KOPT-K1 (cell line): ENCODE measurements around the gene AKR1A1.
A peak's percentile ranks its signal among the peaks of the same experiment; 100 is the strongest.
"Not testable (repeated sequence)": the region's sequence is repeated elsewhere in the genome, so short reads cannot be mapped to it uniquely, and the experiment has no call there.

ENCODE experiments used
- H3K27ac ChIP-seq: fragments of 200-600 bp; sonication (generic); 2 replicates; pipeline ENCODE4 v1.5.1; 2016; ENCODE audit warnings: antibody characterized with exemption, mild to moderate bottlenecking, low read depth, low read length; ENCODE audit not compliant: poor library complexity, severe bottlenecking
- H3K36me3 ChIP-seq: fragments of 200-600 bp; sonication (generic); 2 replicates; pipeline ENCODE4 v1.5.1; 2017; ENCODE audit warnings: antibody characterized with exemption, mild to moderate bottlenecking, low read length, moderate library complexity; ENCODE audit not compliant: insufficient read depth
- H3K9me3 ChIP-seq: fragments of 200-600 bp; sonication (generic); 2 replicates; pipeline ENCODE4 v1.5.1; 2017; ENCODE audit warnings: antibody characterized with exemption, low read length, mild to moderate bottlenecking; ENCODE audit not compliant: insufficient read depth, poor library complexity, severe bottlenecking

AKR1A1 gene

DNA sequence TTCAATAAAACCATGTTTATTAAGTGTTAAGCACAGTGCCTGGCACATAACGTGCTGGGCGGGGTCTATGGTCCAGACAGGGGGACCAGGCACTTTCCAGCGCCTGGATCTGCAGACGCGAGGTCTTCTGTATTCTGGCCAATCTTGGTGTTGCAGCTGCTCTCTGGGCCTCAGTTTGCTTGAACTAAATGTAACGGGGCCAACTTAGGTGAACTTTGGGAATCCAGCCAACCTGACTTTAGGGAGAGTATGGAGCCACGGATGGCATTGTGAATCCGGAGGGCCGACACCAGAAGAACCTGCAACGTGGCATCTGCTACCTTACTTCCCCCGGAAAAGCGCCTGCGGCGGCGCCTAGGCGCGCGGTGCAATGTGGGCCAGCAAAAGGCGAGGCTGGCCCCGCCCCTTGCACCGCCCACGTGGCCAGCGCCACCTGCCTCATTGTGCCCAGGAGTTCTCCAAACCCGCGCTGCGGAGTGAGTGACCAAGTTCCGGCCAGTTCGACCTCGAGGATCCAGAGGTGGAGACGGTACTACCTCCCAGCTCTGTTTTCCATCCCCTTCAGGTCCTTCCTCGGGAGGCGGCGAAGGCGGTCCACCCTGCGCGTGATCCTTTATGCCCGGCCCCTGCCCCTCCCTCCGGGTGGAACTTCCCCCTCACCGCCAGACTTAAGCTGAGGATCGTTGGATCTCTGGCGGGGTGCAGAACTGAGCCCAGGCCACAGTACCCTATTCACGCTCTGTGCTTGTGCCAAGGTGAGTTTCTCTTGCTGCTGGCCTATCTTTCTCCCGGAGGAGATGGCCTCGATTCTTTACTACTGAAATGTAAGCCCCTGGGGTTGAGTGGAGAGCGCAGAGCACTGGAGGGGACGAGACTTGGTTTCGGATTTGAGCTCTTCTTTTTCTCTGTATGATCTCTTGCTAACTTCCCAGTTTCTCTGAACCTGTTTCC is at the start of gene AKR1A1:
AKR1A1 (plus strand) TSS at position 426 of the 951 bp plus-strand sequence. CDS start 10,969 bp downstream, outside the sequence.
- peak within 1 kb of the TSS; percentile 84 for H3K27ac ChIP-seq
- no peaks in the 10 kb centered on the region for H3K9me3 ChIP-seq
- peaks cover 34% of the 10 kb centered on the region for H3K36me3 ChIP-seq

DNA sequence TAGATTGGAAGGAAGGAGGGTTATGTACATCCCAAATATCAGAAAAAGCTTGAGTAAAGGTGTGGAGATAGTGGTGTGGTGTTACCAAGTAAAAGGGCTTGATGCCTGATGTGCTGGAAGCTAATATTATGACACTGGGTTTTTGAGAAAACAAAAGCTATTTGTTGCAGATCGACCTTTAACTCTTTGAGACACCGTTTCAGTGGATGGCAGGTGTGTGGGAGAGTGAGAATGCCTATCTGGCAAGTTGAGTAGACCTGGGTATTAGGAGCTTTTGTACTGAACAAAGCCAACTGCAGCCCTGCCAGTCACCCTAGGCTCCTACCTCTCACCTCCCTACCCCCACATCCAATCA is 49.1 kb upstream of the AKR1A1 start:
- Histone ChIP-seq H3K36me3 (no peaks in the 10 kb centered on the region; the same call in 1 of the 2 replicates), H3K9me3 (no peaks in the 10 kb centered on the region), H3K27ac (no peak overlapping the region)

DNA sequence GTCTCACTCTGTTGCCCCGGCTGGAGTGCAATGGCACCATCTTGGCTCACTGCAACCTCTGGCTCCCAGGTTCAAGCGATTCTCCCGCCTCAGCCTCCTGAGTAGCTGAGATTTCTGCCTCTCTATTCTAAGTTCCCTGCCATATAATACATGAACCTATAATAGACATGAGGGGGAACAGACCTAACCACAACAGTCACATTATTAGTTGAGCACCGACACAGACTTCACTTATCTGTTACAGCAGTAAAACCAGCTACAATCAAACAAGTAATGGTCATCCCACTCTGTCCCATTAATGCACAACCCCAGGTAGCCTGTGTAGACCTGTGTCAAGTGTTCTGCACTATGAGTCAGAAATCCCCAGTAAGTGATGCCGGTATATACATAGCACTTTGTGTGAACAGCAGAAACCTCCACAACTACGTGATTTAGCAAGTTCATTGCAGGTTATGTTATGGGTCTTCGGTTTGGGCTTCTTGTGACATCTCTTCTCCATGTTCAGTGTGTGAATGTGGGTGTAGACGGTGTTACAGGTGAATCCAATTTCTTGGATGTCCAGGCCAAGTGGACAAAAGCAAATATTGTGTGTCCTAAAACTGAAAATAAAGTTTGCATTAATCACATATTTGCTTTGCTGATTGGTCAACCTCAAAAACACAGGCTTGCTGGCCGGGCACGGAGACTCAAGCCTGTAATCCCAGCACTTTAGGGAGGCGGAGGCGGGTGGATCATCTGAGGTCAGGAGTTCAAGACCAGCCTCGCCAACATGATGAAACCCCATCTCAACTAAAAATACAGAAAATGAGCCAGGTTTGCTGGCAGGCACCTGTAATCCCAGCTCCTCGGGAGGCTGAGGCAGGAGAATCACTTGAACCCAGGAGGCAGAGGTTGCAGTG is 46.9 kb upstream of the AKR1A1 start:
- Histone ChIP-seq H3K27ac (no peak overlapping the region), H3K9me3 (no peaks in the 10 kb centered on the region), H3K36me3 (peaks cover 17% of the 10 kb centered on the region)

DNA sequence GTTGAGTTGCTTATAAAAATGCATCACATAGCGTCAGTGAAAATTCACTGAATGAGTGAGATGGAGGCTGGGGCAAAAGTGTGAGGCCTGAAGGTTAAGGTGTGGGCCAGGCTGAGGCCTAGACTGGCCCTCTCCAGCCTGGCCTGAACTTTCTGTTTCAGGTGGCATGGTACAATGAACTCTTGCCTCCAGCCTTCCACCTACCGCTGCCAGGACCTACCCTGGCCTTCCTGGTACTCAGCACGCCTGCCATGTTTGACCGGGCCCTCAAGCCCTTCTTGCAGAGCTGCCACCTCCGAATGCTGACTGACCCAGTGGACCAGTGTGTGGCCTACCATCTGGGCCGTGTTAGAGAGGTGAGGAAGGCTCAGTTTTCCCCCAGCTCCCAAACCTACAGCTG is 43.4 kb upstream of the AKR1A1 start:
- Histone ChIP-seq H3K36me3 (peaks cover 52% of the 10 kb centered on the region), H3K9me3 (no peaks in the 10 kb centered on the region), H3K27ac (no peak overlapping the region)

DNA sequence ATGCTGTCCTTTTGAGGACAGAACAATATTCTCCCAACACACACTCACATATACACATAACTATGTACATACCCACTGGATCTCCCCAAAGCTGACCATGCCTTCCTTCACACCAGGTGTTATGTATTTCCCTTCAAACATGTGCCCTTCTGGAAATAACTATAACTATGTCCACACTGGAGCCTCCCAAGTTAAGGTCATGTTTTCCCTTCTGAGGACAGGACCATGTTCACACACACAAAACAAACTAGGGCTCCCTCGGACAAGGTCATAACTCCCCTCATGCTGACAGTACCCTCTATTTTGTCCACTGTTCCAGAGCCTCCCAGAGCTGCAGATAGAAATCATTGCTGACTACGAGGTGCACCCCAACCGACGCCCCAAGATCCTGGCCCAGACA is 42.7 kb upstream of the AKR1A1 start:
- Histone ChIP-seq H3K36me3 (peaks cover 59% of the 10 kb centered on the region), H3K9me3 (no peaks in the 10 kb centered on the region), H3K27ac (no peak overlapping the region)

DNA sequence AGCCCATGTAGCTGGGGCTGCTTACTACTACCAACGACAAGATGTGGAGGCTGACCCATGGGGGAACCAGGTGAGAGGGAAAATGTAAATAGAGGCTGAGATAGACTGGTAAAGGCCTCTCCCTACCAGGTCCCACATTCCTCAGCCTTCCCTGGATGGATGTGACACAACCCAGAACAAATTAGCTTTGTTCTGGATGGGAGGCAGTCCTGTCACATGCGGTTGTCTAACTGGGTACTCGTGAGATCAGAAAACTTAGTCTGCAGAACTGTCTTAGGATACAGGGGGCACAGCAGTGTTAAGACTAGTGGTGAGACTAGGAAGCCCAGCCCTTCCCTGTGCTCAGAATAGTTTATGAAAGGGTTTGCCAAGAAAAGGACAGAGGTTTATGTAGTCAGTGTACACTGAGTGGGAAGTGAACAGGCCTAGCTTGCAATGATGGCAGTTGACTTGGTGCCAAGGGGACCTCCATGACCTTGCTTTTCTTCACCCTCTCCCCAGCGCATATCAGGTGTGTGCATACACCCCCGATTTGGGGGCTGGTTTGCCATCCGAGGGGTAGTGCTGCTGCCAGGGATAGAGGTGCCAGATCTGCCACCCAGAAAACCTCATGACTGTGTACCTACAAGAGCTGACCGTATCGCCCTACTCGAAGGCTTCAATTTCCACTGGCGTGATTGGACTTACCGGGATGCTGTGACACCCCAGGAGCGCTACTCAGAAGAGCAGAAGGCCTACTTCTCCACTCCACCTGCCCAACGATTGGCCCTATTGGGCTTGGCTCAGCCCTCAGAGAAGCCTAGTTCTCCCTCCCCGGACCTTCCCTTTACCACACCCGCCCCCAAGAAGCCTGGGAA is 42.1 kb upstream of the AKR1A1 start:
- no peaks in the 10 kb centered on the region for H3K9me3 ChIP-seq
- no peak overlapping the region for H3K27ac ChIP-seq
- H3K36me3 ChIP-seq = peaks cover 65% of the 10 kb centered on the region

DNA sequence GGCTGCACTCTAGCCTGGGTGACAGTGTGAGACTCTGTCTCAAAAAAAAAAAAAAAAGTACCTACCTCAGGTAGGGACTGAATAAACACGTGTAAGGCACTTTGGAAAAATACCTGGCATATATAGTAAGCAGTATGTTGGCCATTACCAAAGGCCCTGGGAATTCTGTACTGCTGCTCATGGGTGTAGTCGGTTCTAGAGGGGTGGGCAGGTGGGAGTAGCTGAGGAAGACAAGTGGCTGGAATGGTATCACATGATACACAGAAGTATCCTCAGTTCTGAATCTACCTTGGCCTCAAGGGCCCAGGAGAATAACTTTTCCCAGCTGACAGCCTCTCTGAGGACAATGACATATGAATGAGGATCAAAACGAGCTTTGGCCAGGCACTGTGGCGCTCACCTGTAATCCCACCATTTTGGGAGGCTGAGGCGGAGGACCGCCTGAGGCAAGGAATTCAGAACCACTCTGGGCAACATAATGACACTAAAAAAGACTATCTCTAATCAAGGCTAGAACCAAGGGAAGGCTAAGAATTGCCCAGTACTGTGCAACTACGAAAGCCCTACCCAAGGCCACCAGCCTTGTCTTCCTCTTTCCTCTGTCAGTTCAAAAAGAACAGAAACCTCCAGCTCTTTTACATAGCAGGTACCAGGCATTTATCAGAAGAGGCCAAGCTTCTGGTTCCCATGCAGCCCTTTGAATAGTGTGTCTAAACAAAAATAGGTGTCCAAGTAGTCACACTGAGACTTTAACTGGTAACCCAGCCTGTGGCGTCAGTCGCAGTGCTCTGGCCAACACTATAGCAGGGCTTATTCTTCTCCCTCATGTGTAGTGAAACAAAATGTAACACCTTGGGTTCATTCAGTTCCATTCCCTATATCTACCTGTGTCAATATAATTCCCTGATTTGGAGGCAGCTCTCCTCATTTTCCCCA is 40.3 kb upstream of the AKR1A1 start:
- H3K27ac ChIP-seq = no peak overlapping the region
- H3K9me3 ChIP-seq = no peaks in the 10 kb centered on the region
- H3K36me3 ChIP-seq = peaks cover 83% of the 10 kb centered on the region

DNA sequence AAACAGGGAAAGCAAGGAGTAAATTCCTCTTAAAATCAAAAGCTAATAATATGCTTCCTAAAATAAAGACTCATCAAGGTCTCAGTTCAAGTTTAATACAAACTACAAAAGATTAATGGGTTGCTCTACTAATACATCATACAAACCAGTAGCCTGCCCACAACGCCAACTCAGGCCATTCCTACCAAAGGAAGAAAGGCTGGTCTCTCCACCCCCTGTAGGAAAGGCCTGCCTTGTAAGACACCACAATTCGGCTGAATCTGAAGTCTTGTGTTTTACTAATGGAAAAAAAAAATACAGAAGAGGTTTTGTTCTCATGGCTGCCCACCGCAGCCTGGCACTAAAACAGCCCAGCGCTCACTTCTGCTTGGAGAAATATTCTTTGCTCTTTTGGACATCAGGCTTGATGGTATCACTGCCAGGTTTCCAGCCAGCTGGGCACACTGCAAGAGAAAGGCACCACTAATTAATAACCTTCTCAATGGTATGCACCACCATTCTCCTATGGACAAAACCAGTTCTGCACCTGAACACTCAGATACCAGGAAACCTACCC is 39.6 kb upstream of the AKR1A1 start:
- no peaks in the 10 kb centered on the region for H3K9me3 ChIP-seq
- H3K36me3 ChIP-seq = peaks cover 91% of the 10 kb centered on the region
- no peak overlapping the region for H3K27ac ChIP-seq

DNA sequence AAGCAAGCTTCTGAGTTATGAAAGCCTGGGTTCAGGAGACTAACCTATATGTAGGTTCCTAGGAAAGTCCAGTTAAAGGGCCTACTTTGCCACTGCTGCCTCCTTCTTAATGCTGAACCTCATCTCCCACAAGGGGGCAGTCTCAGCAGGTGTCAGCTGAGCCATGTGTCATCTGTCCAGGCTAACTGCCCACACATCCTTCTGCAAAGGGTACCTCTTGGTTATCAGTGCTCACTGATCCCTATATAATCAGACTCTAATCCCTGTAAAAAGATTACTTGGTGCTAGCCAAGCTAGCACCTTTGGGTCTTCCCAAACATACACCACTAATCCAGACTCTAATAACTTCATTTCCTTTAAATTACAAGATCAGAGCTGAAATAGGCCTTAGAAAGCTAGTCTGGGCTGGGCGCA is 38.0 kb upstream of the AKR1A1 start:
- H3K36me3 ChIP-seq = peaks cover 100% of the 10 kb centered on the region
- no peak overlapping the region for H3K27ac ChIP-seq
- H3K9me3 ChIP-seq = no peaks in the 10 kb centered on the region

DNA sequence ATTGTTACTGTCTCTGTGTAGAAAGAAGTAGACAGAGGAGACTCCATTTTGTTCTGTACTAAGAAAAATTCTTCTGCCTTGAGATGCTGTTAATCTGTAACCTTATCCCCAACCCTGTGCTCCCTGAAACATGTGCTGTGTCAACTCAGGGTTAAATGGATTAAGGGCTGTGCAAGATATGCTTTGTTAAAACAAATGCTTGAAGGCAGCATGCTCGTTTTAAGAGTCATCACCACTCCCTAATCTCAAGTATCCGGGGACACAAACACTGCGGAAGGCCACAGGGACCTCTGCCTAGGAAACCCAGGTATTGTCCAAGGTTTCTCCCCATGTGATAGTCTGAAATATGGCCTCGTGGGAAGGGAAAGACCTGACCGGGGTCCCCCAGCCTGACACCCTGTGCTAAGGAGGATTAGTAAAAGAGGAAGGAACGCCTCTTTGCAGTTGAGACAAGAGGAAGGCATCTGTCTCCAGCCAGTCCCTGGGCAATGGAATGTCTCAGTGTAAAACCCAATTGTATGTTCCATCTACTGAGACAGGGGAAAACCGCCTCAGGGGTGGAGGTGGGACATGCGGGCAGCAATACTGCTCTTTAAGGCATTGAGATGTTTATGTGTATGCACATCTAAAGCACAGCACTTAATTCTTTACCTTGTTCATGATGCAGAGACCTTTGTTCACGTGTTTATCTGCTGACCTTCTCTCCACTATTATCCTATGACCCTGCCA is 36.9 kb upstream of the AKR1A1 start:
- H3K27ac ChIP-seq, H3K9me3 ChIP-seq: not testable (repeated sequence)
- peaks cover 99% of the 10 kb centered on the region for H3K36me3 ChIP-seq

DNA sequence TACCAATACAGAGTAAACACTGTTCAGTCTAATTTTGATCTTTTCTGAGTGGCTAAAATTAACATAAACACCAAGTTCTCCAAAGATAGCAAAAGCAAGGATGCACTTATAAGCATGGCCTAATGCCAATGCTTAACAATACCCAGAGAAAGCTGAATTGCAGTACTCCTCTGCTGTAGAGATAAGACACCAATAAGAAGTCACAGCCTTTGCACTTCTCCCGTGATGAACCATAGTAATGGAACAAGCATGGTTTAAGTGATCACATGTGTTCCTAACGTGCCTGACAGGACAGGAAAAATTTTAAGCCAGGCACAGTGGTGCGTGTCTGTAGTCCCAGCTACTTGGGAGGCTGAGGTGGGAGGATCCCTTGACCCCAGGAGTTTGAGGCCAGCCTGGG is 34.6 kb upstream of the AKR1A1 start:
- no peak overlapping the region for H3K27ac ChIP-seq
- peaks cover 85% of the 10 kb centered on the region for H3K36me3 ChIP-seq
- H3K9me3 ChIP-seq = no peaks in the 10 kb centered on the region

DNA sequence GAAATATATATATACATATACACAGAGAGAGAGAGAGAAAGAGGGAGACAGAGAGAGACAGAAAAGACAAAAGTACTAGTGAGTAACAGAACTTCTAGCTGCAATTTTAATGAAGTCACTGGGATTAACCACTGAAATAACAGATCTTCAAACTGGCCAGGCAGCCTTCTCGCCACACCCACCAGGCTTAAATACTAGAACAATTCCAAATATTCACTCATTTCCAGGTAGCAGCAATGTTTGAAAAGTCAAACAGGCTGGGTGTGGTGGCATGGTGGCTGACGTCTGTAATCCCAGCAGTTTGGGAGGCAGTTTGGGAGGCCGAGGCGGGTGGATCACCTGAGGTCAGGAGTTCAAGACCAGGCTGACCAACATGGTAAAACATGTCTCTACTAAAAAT is 34.2 kb upstream of the AKR1A1 start:
- no peak overlapping the region for H3K27ac ChIP-seq
- peaks cover 80% of the 10 kb centered on the region for H3K36me3 ChIP-seq

DNA sequence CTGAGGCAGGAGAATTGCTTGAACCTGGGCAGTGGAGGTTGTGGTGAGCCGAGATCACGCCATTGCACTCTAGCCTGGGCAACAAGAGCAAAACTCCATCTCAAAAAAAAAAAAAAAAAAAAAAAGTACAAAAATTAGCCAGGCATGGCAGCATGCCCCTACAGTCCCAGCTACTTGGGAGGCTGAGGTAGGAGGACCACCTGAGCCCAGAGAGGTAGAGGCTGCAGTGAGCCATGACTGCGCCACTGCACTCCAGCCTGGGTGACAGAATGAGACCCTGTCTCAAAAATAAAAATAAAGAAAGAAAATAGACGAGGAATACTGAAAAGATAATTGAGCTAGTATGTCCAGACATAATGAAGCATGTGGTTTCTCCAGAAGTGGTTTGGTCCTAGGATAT is 32.3 kb upstream of the AKR1A1 start:
- not testable (repeated sequence) for H3K27ac ChIP-seq, H3K9me3 ChIP-seq
- H3K36me3 ChIP-seq = peaks cover 61% of the 10 kb centered on the region

More for the DNA sequence above, 34.2 kb upstream of the AKR1A1 start:
- no peaks in the 10 kb centered on the region for H3K9me3 ChIP-seq
